GM12878 (cell line): ENCODE results near the gene SYNGR2.

Experiments used
- CHD1 ChIP-seq: IDR thresholded peaks from 2 replicates; pipeline ENCODE4 v1.6.1; 2012; ENCODE audit warnings: low read depth, low read length, improper control_type of control experiment
- RAD51 ChIP-seq: fragments of 450-650 bp; IDR thresholded peaks from 2 replicates; pipeline ENCODE4 v1.6.1; 2016; ENCODE audit warnings: moderate library complexity, mild to moderate bottlenecking, inconsistent platforms
- SMAD5 ChIP-seq: IDR thresholded peaks from 2 replicates; pipeline ENCODE4 v1.6.1; 2016; ENCODE audit warnings: antibody characterized with exemption, low read depth
- TF ChIP-seq, protein P1 (sequence below): IDR thresholded peaks from 2 replicates; pipeline ENCODE4 v1.6.1; 2011; ENCODE audit warnings: low read depth, mild to moderate bottlenecking, low read length, moderate library complexity, borderline replicate concordance; ENCODE audit errors: extremely low read depth
- TF ChIP-seq, protein P2 (sequence below), 3 experiments: IDR thresholded peaks in 2 of 3; conservative IDR thresholded peaks in 1 of 3; 2 replicates each; pipeline ENCODE4 v1.5.1; 2011; ENCODE audit warnings: low read depth in 3 of 3, low read length in 3 of 3, mild to moderate bottlenecking in 3 of 3, control low read depth in 2 of 3, moderate library complexity in 2 of 3, inconsistent platforms in 1 of 3, mixed read lengths in 1 of 3; ENCODE audit not compliant: control insufficient read depth in 2 of 3, insufficient read depth in 1 of 3; ENCODE audit errors: extremely low read depth in 1 of 3

DNA sequence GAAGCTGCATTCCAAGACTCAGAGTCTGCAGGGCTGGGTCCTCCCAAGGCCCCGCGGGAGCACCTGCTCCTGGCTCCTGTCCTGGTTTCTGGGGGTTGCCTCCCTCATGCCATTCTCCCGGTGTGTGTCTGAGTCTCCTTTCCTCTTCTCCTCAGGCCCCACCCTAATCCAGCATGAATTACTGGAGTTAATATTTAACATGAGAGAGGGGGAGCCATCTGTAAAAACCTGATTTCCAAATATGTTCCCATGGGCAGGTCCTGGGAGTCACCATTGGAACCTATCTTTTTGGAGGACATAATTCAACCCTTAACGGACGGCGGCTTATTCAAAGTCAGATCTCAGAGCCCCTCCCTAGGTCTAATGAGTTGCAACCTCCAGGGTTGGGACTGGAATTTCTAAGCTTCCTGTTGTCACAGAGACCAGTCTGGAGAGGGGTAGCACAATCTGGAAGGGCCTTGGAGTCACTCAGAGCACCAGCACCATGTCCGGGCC is 16.8 kb upstream of the SYNGR2 start:
- TF ChIP-seq, protein P1, sequence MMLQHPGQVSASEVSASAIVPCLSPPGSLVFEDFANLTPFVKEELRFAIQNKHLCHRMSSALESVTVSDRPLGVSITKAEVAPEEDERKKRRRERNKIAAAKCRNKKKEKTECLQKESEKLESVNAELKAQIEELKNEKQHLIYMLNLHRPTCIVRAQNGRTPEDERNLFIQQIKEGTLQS = no peak
- no peak for TF ChIP-seq SMAD5
- TF ChIP-seq RAD51 = no peak
- TF ChIP-seq, protein P2, sequence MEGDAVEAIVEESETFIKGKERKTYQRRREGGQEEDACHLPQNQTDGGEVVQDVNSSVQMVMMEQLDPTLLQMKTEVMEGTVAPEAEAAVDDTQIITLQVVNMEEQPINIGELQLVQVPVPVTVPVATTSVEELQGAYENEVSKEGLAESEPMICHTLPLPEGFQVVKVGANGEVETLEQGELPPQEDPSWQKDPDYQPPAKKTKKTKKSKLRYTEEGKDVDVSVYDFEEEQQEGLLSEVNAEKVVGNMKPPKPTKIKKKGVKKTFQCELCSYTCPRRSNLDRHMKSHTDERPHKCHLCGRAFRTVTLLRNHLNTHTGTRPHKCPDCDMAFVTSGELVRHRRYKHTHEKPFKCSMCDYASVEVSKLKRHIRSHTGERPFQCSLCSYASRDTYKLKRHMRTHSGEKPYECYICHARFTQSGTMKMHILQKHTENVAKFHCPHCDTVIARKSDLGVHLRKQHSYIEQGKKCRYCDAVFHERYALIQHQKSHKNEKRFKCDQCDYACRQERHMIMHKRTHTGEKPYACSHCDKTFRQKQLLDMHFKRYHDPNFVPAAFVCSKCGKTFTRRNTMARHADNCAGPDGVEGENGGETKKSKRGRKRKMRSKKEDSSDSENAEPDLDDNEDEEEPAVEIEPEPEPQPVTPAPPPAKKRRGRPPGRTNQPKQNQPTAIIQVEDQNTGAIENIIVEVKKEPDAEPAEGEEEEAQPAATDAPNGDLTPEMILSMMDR (IDR thresholded peaks at IDR 0.05 in 2 of 3, conservative IDR thresholded peaks at IDR 0.05 in 1 of 3; ENCODE audit: control insufficient read depth in 2 of 3, extremely low read depth in 1 of 3, insufficient read depth in 1 of 3, low read depth in 3 of 3, low read length in 3 of 3) = no peak
- no peak for TF ChIP-seq CHD1
